Tongue (tissue), 1 donor: Measurements from ENCODE around the gene TAAR1. TPM values are rescaled to one million over a fixed set of nuclear protein-coding genes. Genes with fewer than 3 reads are reported as not detected.

ENCODE experiments used
- total RNA-seq: library from RNA; depleted of rRNA; stranded (reverse); fragments of >200 nt; gene quantifications from one replicate; pipeline ENCODE4 v1.2.3, GENCODE V29; 2014

Gene TAAR1
- total RNA-seq, 1 donor from 2014 or later: not detected

Other genes with a start within 250 kb of the TAAR1 start
- 50.0 TPM for gene STX7, start 146.1 kb downstream of the TAAR1 start, total RNA-seq
- gene TAAR9, start 120.9 kb downstream of the TAAR1 start, total RNA-seq: not detected
- not detected for gene TAAR8, start 106.5 kb downstream of the TAAR1 start, total RNA-seq
- gene TAAR6, start 88.9 kb downstream of the TAAR1 start, total RNA-seq: not detected
- not detected for gene TAAR5, start 69.4 kb downstream of the TAAR1 start, total RNA-seq
- not detected for gene TAAR2, start 34.9 kb downstream of the TAAR1 start, total RNA-seq
- gene VNN1, start 54.9 kb upstream of the TAAR1 start, total RNA-seq: 0.31 TPM
- 3.7 TPM for gene VNN2, start 98.7 kb upstream of the TAAR1 start, total RNA-seq
- 10.2 TPM for gene SLC18B1, start 139.5 kb upstream of the TAAR1 start, total RNA-seq
- 752 TPM for gene RPS12, start 155.4 kb upstream of the TAAR1 start, total RNA-seq